ENCODE results near the gene MAGEA9B. TPM values are rescaled to one million over a fixed set of nuclear protein-coding genes. Genes with fewer than 3 reads are reported as not detected.
A peak's percentile ranks its signal among the peaks of the same experiment; 100 is the strongest.

Gene MAGEA9B
- total and polyA plus RNA-seq, 10 of the 15 experiments (the other 5 are each of a cell fraction or from before 2014, with no cell fraction given), result 0.08 TPM; not detected in 9

- H3K4me2 ChIP-seq (ENCODE audit: control insufficient read depth, insufficient read depth), result peak overlapping the region; percentile 35; the same call in 1 of the 2 replicates
- peaks cover 9% of the 10 kb centered on the region for H3K79me2 ChIP-seq (ENCODE audit: control insufficient read depth, insufficient read depth, low read length)
- H3K27me3 ChIP-seq (replicated peaks in 1 of 2; ENCODE audit: control insufficient read depth in 2 of 2, insufficient read depth in 2 of 2, low read length in 1 of 2), result no peaks in the 10 kb centered on the region
- H3K4me3 ChIP-seq, result peak overlapping the region; percentile 58; the same call in 1 of the 2 replicates
- H3K27ac ChIP-seq (ENCODE audit: control insufficient read depth, insufficient read depth), result peak overlapping the region; percentile 77
- peak overlapping the region; percentile 45; the same call in 1 of the 2 replicates for H3K9ac ChIP-seq (ENCODE audit: control insufficient read depth, insufficient read depth, low read length)
- ChIA-PET RAD21 (ENCODE audit: unreplicated experiment) (interaction anchor here (0.7 to 3.2 kb wide), 12 partner anchors 9 to 399 kb away, joined by 3 to 49 read pairs (median 8); partner anchors contain the start of genes EOLA2 and IDS), CTCF (interaction anchor here (0.7 to 2.7 kb wide), 7 partner anchors 10 to 400 kb away, joined by 3 to 29 read pairs (median 4); partner anchors contain the start of gene IDS), POLR2A (interaction anchor here (0.7 to 3.8 kb wide), 8 partner anchors 12 to 399 kb away, joined by 3 to 34 read pairs (median 8); partner anchors contain the start of genes EOLA2 and IDS), SMC1A (ENCODE audit: uncharacterized antibody, unreplicated experiment) (interaction anchor here (0.6 to 3.4 kb wide), 9 partner anchors 9 to 1317 kb away, joined by 3 to 16 read pairs (median 4); partner anchors contain the start of gene IDS)
- in situ Hi-C loops (cut with MboI), result no loop called here
- FAIRE-seq (no peak), DNase-seq (ENCODE audit: low read depth, low spot score) (no peak), ATAC-seq (peak; percentile 57)
- no peaks in the 10 kb centered on the region for H3K36me3 ChIP-seq (ENCODE audit: control insufficient read depth in 2 of 2, insufficient read depth in 2 of 2, low read length in 1 of 2)
- TF ChIP-seq RAD21 (IDR thresholded peaks at IDR 0.05; ENCODE audit: insufficient read depth, low read depth, low read length), result peak; percentile 16; the same call in 1 of the 2 replicates
- peak; percentile 13 for TF ChIP-seq PBX3 (IDR thresholded peaks at IDR 0.05; ENCODE audit: insufficient replicate concordance, low read depth, low read length)
- no peak for TF ChIP-seq RCOR1 (conservative IDR thresholded peaks at IDR 0.05; ENCODE audit: low read depth, low read length)
- no peaks in the 10 kb centered on the region for H4K20me1 ChIP-seq (ENCODE audit: control insufficient read depth, insufficient read depth)
- no TSS peak for BruUV-seq (replicated peaks)
- intact Hi-C loops (cut with micrococcal nuclease; ENCODE audit: unreplicated experiment), result loop anchor here (1.0 to 2.0 kb wide), 2 partner anchors 35 to 91 kb away; partner anchors contain the start of genes IDS and TMEM185A
- peaks cover 4% of the 10 kb centered on the region; the same call in 1 of the 2 replicates for H3K4me1 ChIP-seq (ENCODE audit: control insufficient read depth, insufficient read depth, low read length)
- H2AFZ ChIP-seq (ENCODE audit: control insufficient read depth, low read depth, low read length), result peak overlapping the region; percentile 67
- WGBS (ENCODE audit: insufficient coverage, insufficient replicate concordance, low lambda C conversion rate, missing lambda C conversion rate), result 24% methylated on average over 3 of the region's 24 CpGs
- no peaks in the 10 kb centered on the region for H3K9me3 ChIP-seq (replicated peaks; ENCODE audit: control insufficient read depth, insufficient read depth, low read length)
Measured at GRCh38 chrX:149540131-149540620, 47.1 kb downstream of the MAGEA9B start.
